GM12878 (cell line): ENCODE results near the gene KRT38. TPM values are rescaled to one million over a fixed set of nuclear protein-coding genes. Genes with fewer than 3 reads are reported as not detected.

ENCODE experiments used
- ATAC-seq: fragments of 200-7000 bp; cut with Tn5 transposase; 3 replicates; pipeline ENCODE4 v1.9.1; 2020; ENCODE audit warnings: mild to moderate bottlenecking, moderate library complexity
- BruUV-seq: library from RNA; stranded (reverse); fragments of 400-500 nt; replicated peaks from 2 replicates; lab custom pipeline; 2021; lab: Mats Ljungman, UMichigan
- CTCF ChIA-PET: fragments of 300-600 bp; sonication (Branson Sonifier 250); formaldehyde crosslinking; extraction: SDS; loops from one replicate; lab custom pipeline; 2021; ENCODE audit warnings: inconsistent platforms; lab: Yijun Ruan, JAX
- POLR2A ChIA-PET: fragments of 350-600 bp; formaldehyde crosslinking; extraction: SDS; loops from one replicate; lab custom pipeline; 2021; ENCODE audit warnings: inconsistent platforms; lab: Charles Lee
- RAD21 ChIA-PET: fragments of 300-600 bp; sonication (Branson Sonifier 250); formaldehyde crosslinking; loops from one replicate; lab custom pipeline; 2023; ENCODE audit warnings: antibody characterized with exemption; ENCODE audit not compliant: unreplicated experiment; lab: Charles Lee
- SMC1A ChIA-PET: fragments of 300-600 bp; sonication (Branson Sonifier 250); formaldehyde crosslinking; loops from one replicate; lab custom pipeline; 2023; ENCODE audit not compliant: unreplicated experiment, uncharacterized antibody; lab: Charles Lee
- DNase-seq: peaks from one replicate; pipeline ENCODE4 v3.0.0-alpha.2; 2011; ENCODE audit warnings: low read depth, low spot score
- FAIRE-seq: peaks from 3 replicates; lab custom pipeline; 2011; peaks lifted over from hg19 to GRCh38; lab: Jason Lieb, UNC
- H2AFZ ChIP-seq: 2 replicates; pipeline ENCODE4 v1.6.0; 2011; ENCODE audit warnings: low read depth, low read length, control low read depth; ENCODE audit not compliant: control insufficient read depth
- H3K27ac ChIP-seq: 2 replicates; pipeline ENCODE4 v1.5.1; 2011; ENCODE audit warnings: control low read depth; ENCODE audit not compliant: control insufficient read depth, insufficient read depth
- H3K27me3 ChIP-seq, 2 experiments: replicated peaks in 1 of 2; 2 replicates each; pipeline versions ENCODE4 v1.6.0 to v1.6.1; 2011; ENCODE audit warnings: low read length in 1 of 2; ENCODE audit not compliant: control insufficient read depth in 2 of 2, insufficient read depth in 2 of 2
- H3K36me3 ChIP-seq, 2 experiments: 2 replicates each; pipeline ENCODE4 v1.5.1; 2011; ENCODE audit warnings: low read length in 1 of 2; ENCODE audit not compliant: control insufficient read depth in 2 of 2, insufficient read depth in 2 of 2
- H3K4me1 ChIP-seq: 2 replicates; pipeline ENCODE4 v1.6.1; 2011; ENCODE audit warnings: mild to moderate bottlenecking, low read length, moderate library complexity, mixed read lengths; ENCODE audit not compliant: control insufficient read depth, insufficient read depth
- H3K4me2 ChIP-seq: 2 replicates; pipeline ENCODE4 v1.6.0; 2011; ENCODE audit warnings: control low read depth; ENCODE audit not compliant: control insufficient read depth, insufficient read depth
- H3K4me3 ChIP-seq: fragments of 200-600 bp; sonication (generic); 2 replicates; pipeline ENCODE4 v1.5.1; 2016
- H3K79me2 ChIP-seq: 2 replicates; pipeline ENCODE4 v1.6.0; 2011; ENCODE audit warnings: low read length; ENCODE audit not compliant: control insufficient read depth, insufficient read depth
- H3K9ac ChIP-seq: 2 replicates; pipeline ENCODE4 v1.8.0; 2011; ENCODE audit warnings: low read length, control low read depth, mixed read lengths; ENCODE audit not compliant: control insufficient read depth, insufficient read depth
- H3K9me3 ChIP-seq: replicated peaks from 3 replicates; pipeline ENCODE4 v1.5.1; 2011; ENCODE audit warnings: mild to moderate bottlenecking, low read length; ENCODE audit not compliant: control insufficient read depth, insufficient read depth
- H4K20me1 ChIP-seq: 2 replicates; pipeline ENCODE4 v1.6.0; 2011; ENCODE audit not compliant: control insufficient read depth, insufficient read depth
- CBX3 ChIP-seq: fragments of 200-600 bp; sonication (generic); IDR thresholded peaks from 2 replicates; pipeline ENCODE4 v1.6.1; 2016; ENCODE audit warnings: low read depth, borderline replicate concordance
- CREB1 ChIP-seq: IDR thresholded peaks from 2 replicates; pipeline ENCODE4 v1.6.1; 2012; ENCODE audit warnings: low read depth, mild to moderate bottlenecking, inconsistent platforms
- EED ChIP-seq: sonication (generic); IDR thresholded peaks from 2 replicates; pipeline ENCODE4 v1.6.1; 2016; ENCODE audit warnings: antibody characterized with exemption, low read depth
- NRF1 ChIP-seq: conservative IDR thresholded peaks from 2 replicates; pipeline ENCODE4 v1.6.1; 2011; ENCODE audit warnings: mild to moderate bottlenecking, low read depth, low read length, improper control_type of control experiment
- POLR2AphosphoS5 ChIP-seq: IDR thresholded peaks from 2 replicates; pipeline ENCODE4 v1.6.1; 2011; ENCODE audit warnings: mild to moderate bottlenecking, low read length, inconsistent platforms
- RELA ChIP-seq: fragments of 450-650 bp; IDR thresholded peaks from 2 replicates; pipeline ENCODE4 v1.8.0; 2014; ENCODE audit warnings: borderline replicate concordance; ENCODE audit not compliant: partially characterized antibody
- SREBF1 ChIP-seq: IDR thresholded peaks from 2 replicates; pipeline ENCODE4 v1.6.1; 2012; ENCODE audit warnings: mild to moderate bottlenecking, low read length
- USF2 ChIP-seq: IDR thresholded peaks from 2 replicates; pipeline ENCODE4 v1.6.1; 2011; ENCODE audit warnings: low read depth, low read length, improper control_type of control experiment, borderline replicate concordance
- ZNF207 ChIP-seq: fragments of 450-650 bp; IDR thresholded peaks from 2 replicates; pipeline ENCODE4 v1.6.1; 2014; ENCODE audit warnings: antibody characterized with exemption, mild to moderate bottlenecking, borderline replicate concordance
- ZNF622 ChIP-seq: fragments of 450-650 bp; IDR thresholded peaks from 2 replicates; pipeline ENCODE4 v1.6.1; 2017; ENCODE audit warnings: mild to moderate bottlenecking, inconsistent platforms
- ZNF687 ChIP-seq: fragments of 450-650 bp; IDR thresholded peaks from 2 replicates; pipeline ENCODE4 v1.6.1; 2017; ENCODE audit warnings: mild to moderate bottlenecking, moderate library complexity
- WGBS: methylation state at CpG from one replicate; pipeline ENCODE4 v1.1.6; 2016; ENCODE audit warnings: low lambda C conversion rate; ENCODE audit not compliant: insufficient replicate concordance, insufficient coverage; ENCODE audit errors: missing lambda C conversion rate; 5-methylcytosine and 5-hydroxymethylcytosine counted together
- in situ Hi-C: fragments of 300-500 bp; cut with MboI; formaldehyde crosslinking; loops from 9 replicates; pipeline ENCODE4 v1.14.3; 2018; ENCODE audit warnings: mixed read lengths
- intact Hi-C: fragments of 100-400 bp; cut with micrococcal nuclease; formaldehyde crosslinking; loops from one replicate; pipeline ENCODE4 v1.14.2; 2022; ENCODE audit not compliant: unreplicated experiment
- polyA plus RNA-seq, 11 experiments: library from polyadenylated mRNA; depleted of rRNA in 4 of 11; unstranded in 6 of 11; stranded (reverse) in 5 of 11; fragments of >200 nt; fragmentation: Nextera tagmentation in 4 of 11; fragmentation: Illumina TruSeq in 1 of 11; extraction: Ambion mirVana in 4 of 11; extraction: Trizol in 1 of 11; gene quantifications; 1 replicate in 1 of 11; 2 replicates in 10 of 11; pipeline versions ENCODE4 v1.2.1 to v1.2.3, GENCODE V29; 2011 to 2016; ENCODE audit warnings: inconsistent platforms in 2 of 11, missing spikeins in 2 of 11, low read depth in 1 of 11
- total RNA-seq, 4 experiments: library from RNA; depleted of rRNA in 3 of 4; stranded (reverse); fragments of >200 nt in 3 of 4; fragmentation: Illumina TruSeq in 1 of 4; extraction: Trizol in 1 of 4; gene quantifications; 2 replicates each; pipeline versions ENCODE4 v1.2.1 to v1.2.3, GENCODE V29; 2013 to 2021

The KRT38 gene
- total and polyA plus RNA-seq, 10 of the 15 experiments (the other 5 are each of a cell fraction or from before 2014, with no cell fraction given), result not detected

GRCh38 chr17:41448506-41448905 lies 7.7 kb upstream of the KRT38 start:
- Histone ChIP-seq H3K4me3 (no peak overlapping the region), H3K4me1 (no peaks in the 10 kb centered on the region), H3K4me2 (no peak overlapping the region), H2AFZ (no peak overlapping the region), H4K20me1 (no peaks in the 10 kb centered on the region), H3K27me3 (peaks cover 3 to 4% of the 10 kb centered on the region in 2 experiments; a peak in 3 of 4 replicates), H3K9me3 (no peaks in the 10 kb centered on the region), H3K9ac (no peak overlapping the region), H3K79me2 (no peaks in the 10 kb centered on the region), H3K27ac (no peak overlapping the region), H3K36me3 (no peaks in the 10 kb centered on the region)
- DNase-seq (no peak), FAIRE-seq (no peak), ATAC-seq (no peak)
- SMC1A ChIA-PET, result no interaction called here
- in situ Hi-C loops, result no loop called here
- POLR2A ChIA-PET, result no interaction called here
- intact Hi-C loops, result no loop called here
- WGBS, result 17% methylated on average over 2 of the region's 2 CpGs
- RAD21 ChIA-PET, result no interaction called here
- no TSS peak for BruUV-seq
- CTCF ChIA-PET, result no interaction called here
- TF ChIP-seq ZNF622 (no peak), RELA (no peak), CREB1 (no peak), SREBF1 (no peak), NRF1 (no peak), CBX3 (no peak), EED (no peak), ZNF207 (no peak), ZNF687 (no peak), USF2 (no peak), POLR2AphosphoS5 (no peak)
